DND-41 (cell line): ENCODE measurements around the gene MCF2L.

ENCODE experiments used
- ATAC-seq: fragments of 200-7000 bp; cut with Tn5 transposase; 3 replicates; pipeline ENCODE4 v1.9.1; 2021; ENCODE audit warnings: low read depth; ENCODE audit not compliant: insufficient read depth
- DNase-seq: peaks from one replicate; pipeline ENCODE4 v3.0.0-alpha.2; 2020
- H2AFZ ChIP-seq: 2 replicates; pipeline ENCODE4 v1.6.0; 2012; ENCODE audit warnings: low read depth, low read length
- H3K27ac ChIP-seq: 2 replicates; pipeline ENCODE4 v1.5.1; 2012; ENCODE audit warnings: low read length, inconsistent platforms
- H3K27me3 ChIP-seq: fragments of 200-600 bp; sonication (generic); 2 replicates; pipeline ENCODE4 v1.6.0; 2012; ENCODE audit warnings: low read length, mild to moderate bottlenecking, inconsistent platforms; ENCODE audit not compliant: insufficient read depth, poor library complexity
- H3K36me3 ChIP-seq: 2 replicates; pipeline ENCODE4 v1.5.1; 2012; ENCODE audit warnings: low read length, inconsistent platforms; ENCODE audit not compliant: insufficient read depth
- H3K4me1 ChIP-seq: 2 replicates; pipeline ENCODE4 v1.5.1; 2012; ENCODE audit warnings: mild to moderate bottlenecking, low read length; ENCODE audit not compliant: insufficient read depth
- H3K4me2 ChIP-seq: 2 replicates; pipeline ENCODE4 v1.6.0; 2012; ENCODE audit warnings: mild to moderate bottlenecking, moderate library complexity, low read length, inconsistent platforms; ENCODE audit not compliant: insufficient read depth
- H3K4me3 ChIP-seq, 2 experiments: fragments of 200-600 bp in 1 of 2; shearing (Covaris generic) in 1 of 2; 2 replicates each; pipeline ENCODE4 v1.5.1; 2012 to 2016; ENCODE audit warnings: inconsistent platforms in 2 of 2, low read length in 2 of 2, mild to moderate bottlenecking in 2 of 2, low read depth in 1 of 2, moderate library complexity in 1 of 2
- H3K79me2 ChIP-seq: 2 replicates; pipeline ENCODE4 v1.6.0; 2012; ENCODE audit warnings: low read length, inconsistent platforms; ENCODE audit not compliant: insufficient read depth
- H3K9ac ChIP-seq: 2 replicates; pipeline ENCODE4 v1.6.0; 2012; ENCODE audit warnings: low read depth, mild to moderate bottlenecking, inconsistent platforms, low read length, moderate library complexity
- H3K9me3 ChIP-seq: 2 replicates; pipeline ENCODE4 v1.5.1; 2012; ENCODE audit warnings: low read length, moderate library complexity, mild to moderate bottlenecking, inconsistent platforms; ENCODE audit not compliant: insufficient read depth, severe bottlenecking
- H4K20me1 ChIP-seq: 2 replicates; pipeline ENCODE4 v1.6.0; 2012; ENCODE audit warnings: low read length; ENCODE audit not compliant: insufficient read depth
- CTCF ChIP-seq: IDR thresholded peaks from 2 replicates; pipeline ENCODE4 v1.5.1; 2012; ENCODE audit warnings: borderline replicate concordance, low read length, moderate library complexity, mild to moderate bottlenecking; ENCODE audit not compliant: poor library complexity, severe bottlenecking; ENCODE audit errors: extremely low read depth
- EZH2 ChIP-seq: IDR thresholded peaks from 3 replicates; pipeline ENCODE4 v1.6.1; 2012; ENCODE audit warnings: borderline replicate concordance, low read depth, mild to moderate bottlenecking, moderate library complexity, low read length, inconsistent platforms; ENCODE audit not compliant: severe bottlenecking

The MCF2L gene

GRCh38 chr13:113066746-113067145 is 97.7 kb downstream of the MCF2L start:
- ATAC-seq (no peak), DNase-seq (no peak)
- H3K27me3 ChIP-seq = no peaks in the 10 kb centered on the region
- no peaks in the 10 kb centered on the region for H3K4me1 ChIP-seq
- H3K36me3 ChIP-seq = no peaks in the 10 kb centered on the region
- TF ChIP-seq CTCF = no peak
- no peak for TF ChIP-seq EZH2
- no peak overlapping the region for H3K27ac ChIP-seq
- no peaks in the 10 kb centered on the region for H3K79me2 ChIP-seq
- H2AFZ ChIP-seq = no peak overlapping the region
- no peak overlapping the region for H3K9ac ChIP-seq
- no peak overlapping the region for H3K4me2 ChIP-seq
- no peaks in the 10 kb centered on the region for H3K9me3 ChIP-seq
- no peak overlapping the region for H3K4me3 ChIP-seq
- H4K20me1 ChIP-seq = no peaks in the 10 kb centered on the region

GRCh38 chr13:113069861-113070805 is 101.1 kb downstream of the MCF2L start:
- Histone ChIP-seq H4K20me1 (no peaks in the 10 kb centered on the region), H3K4me3 (no peak overlapping the region), H3K4me1 (no peaks in the 10 kb centered on the region), H3K27ac (no peak overlapping the region), H3K9ac (no peak overlapping the region), H3K36me3 (no peaks in the 10 kb centered on the region), H2AFZ (no peak overlapping the region), H3K4me2 (no peak overlapping the region), H3K27me3 (no peaks in the 10 kb centered on the region), H3K79me2 (no peaks in the 10 kb centered on the region), H3K9me3 (no peaks in the 10 kb centered on the region)
- DNase-seq = no peak
- no peak for ATAC-seq
- TF ChIP-seq CTCF (no peak), EZH2 (no peak)

GRCh38 chr13:113070855-113071254 is 101.8 kb downstream of the MCF2L start:
- no peak for DNase-seq
- Histone ChIP-seq H2AFZ (no peak overlapping the region), H3K27ac (no peak overlapping the region), H3K9ac (no peak overlapping the region), H3K4me1 (no peaks in the 10 kb centered on the region), H3K4me3 (no peak overlapping the region), H3K36me3 (no peaks in the 10 kb centered on the region), H3K79me2 (no peaks in the 10 kb centered on the region), H3K9me3 (no peaks in the 10 kb centered on the region), H3K27me3 (no peaks in the 10 kb centered on the region), H4K20me1 (no peaks in the 10 kb centered on the region), H3K4me2 (no peak overlapping the region)
- ATAC-seq = no peak
- TF ChIP-seq EZH2 (no peak), CTCF (no peak)
